Measurements from ENCODE around the gene HS2ST1. TPM values are rescaled to one million over a fixed set of nuclear protein-coding genes. Genes with fewer than 3 reads are reported as not detected.

Gene HS2ST1
- total RNA-seq, 2 experiments from 2014 or later: 16.8 to 21.6 TPM

GRCh38 chr1:87122243-87122642, 207.8 kb downstream of the HS2ST1 start:
- TF ChIP-seq CTCF (IDR thresholded peaks at IDR 0.05): no peak
- POLR2A ChIA-PET: no interaction called here
- Mint-ChIP-seq H3K27me3 (peaks cover 4% of the 10 kb centered on the region), H3K4me3 (no peak overlapping the region), H3K36me3 (ENCODE audit: low read depth) (no peaks in the 10 kb centered on the region), H3K9me3 (no peaks in the 10 kb centered on the region), H3K27ac (no peak overlapping the region), H3K4me1 (ENCODE audit: low read depth) (no peaks in the 10 kb centered on the region)
- CTCF ChIA-PET: interaction anchor here (0.6 kb wide), 1 partner anchor 9 kb away, joined by 3 read pairs; no protein-coding TSS in a partner anchor
- intact Hi-C loops (cut with micrococcal nuclease): no loop called here
- DNase-seq (no peak), ATAC-seq (no peak)

GRCh38 chr1:87123610-87124009, 209.2 kb downstream of the HS2ST1 start:
- Mint-ChIP-seq H3K27me3 (peaks cover 6% of the 10 kb centered on the region), H3K9me3 (no peaks in the 10 kb centered on the region), H3K4me1 (ENCODE audit: low read depth) (no peaks in the 10 kb centered on the region), H3K27ac (no peak overlapping the region), H3K36me3 (ENCODE audit: low read depth) (no peaks in the 10 kb centered on the region), H3K4me3 (no peak overlapping the region)
- intact Hi-C loops (cut with micrococcal nuclease): no loop called here
- CTCF ChIA-PET: interaction anchor here (0.6 to 0.8 kb wide), 2 partner anchors 15 to 290 kb away, joined by 3 read pairs; no protein-coding TSS in a partner anchor
- POLR2A ChIA-PET: interaction anchor here (1.2 kb wide), 1 partner anchor 204 kb away, joined by 3 read pairs; no protein-coding TSS in a partner anchor
- DNase-seq: no peak
- TF ChIP-seq CTCF (IDR thresholded peaks at IDR 0.05): no peak
- no peak for ATAC-seq

GRCh38 chr1:87126886-87127505, 212.6 kb downstream of the HS2ST1 start:
- Mint-ChIP-seq H3K4me3 (no peak overlapping the region), H3K27me3 (peaks cover 11% of the 10 kb centered on the region), H3K4me1 (ENCODE audit: low read depth) (peaks cover 5% of the 10 kb centered on the region), H3K9me3 (no peaks in the 10 kb centered on the region), H3K36me3 (ENCODE audit: low read depth) (no peaks in the 10 kb centered on the region), H3K27ac (no peak overlapping the region)
- ChIA-PET POLR2A (no interaction called here), CTCF (interaction anchor here (1.6 kb wide), 1 partner anchor 11 kb away, joined by 4 read pairs; no protein-coding TSS in a partner anchor)
- no peak for TF ChIP-seq CTCF (IDR thresholded peaks at IDR 0.05)
- intact Hi-C loops (cut with micrococcal nuclease): no loop called here
- DNase-seq (no peak), ATAC-seq (no peak)

- Mint-ChIP-seq H3K9me3 (no peaks in the 10 kb centered on the region), H3K27me3 (peaks cover 13% of the 10 kb centered on the region), H3K36me3 (ENCODE audit: low read depth) (no peaks in the 10 kb centered on the region), H3K27ac (no peak overlapping the region), H3K4me1 (ENCODE audit: low read depth) (peaks cover 8% of the 10 kb centered on the region), H3K4me3 (no peak overlapping the region)
- POLR2A ChIA-PET: no interaction called here
- no peak for TF ChIP-seq CTCF (IDR thresholded peaks at IDR 0.05)
- ATAC-seq (no peak), DNase-seq (no peak)
- intact Hi-C loops (cut with micrococcal nuclease): no loop called here
- CTCF ChIA-PET: no interaction called here
Observed at GRCh38 chr1:87127581-87127980, 213.1 kb downstream of the HS2ST1 start.

- intact Hi-C loops (cut with micrococcal nuclease): no loop called here
- ChIA-PET POLR2A (no interaction called here), CTCF (interaction anchor here (0.9 kb wide), 1 partner anchor 295 kb away, joined by 3 read pairs; no protein-coding TSS in a partner anchor)
- H3K4me3 Mint-ChIP-seq: no peak overlapping the region
- H3K27me3 Mint-ChIP-seq: peaks cover 25% of the 10 kb centered on the region
- no peak for TF ChIP-seq CTCF (IDR thresholded peaks at IDR 0.05)
- H3K9me3 Mint-ChIP-seq: no peaks in the 10 kb centered on the region
- ATAC-seq (no peak), DNase-seq (no peak)
- no peaks in the 10 kb centered on the region for H3K36me3 Mint-ChIP-seq (ENCODE audit: low read depth)
- no peak overlapping the region for H3K27ac Mint-ChIP-seq
- H3K4me1 Mint-ChIP-seq (ENCODE audit: low read depth): peaks cover 10% of the 10 kb centered on the region
Observed at GRCh38 chr1:87129038-87129437, 214.6 kb downstream of the HS2ST1 start.
